ENCODE data around the gene TNFRSF18. TPM values are rescaled to one million over a fixed set of nuclear protein-coding genes. Genes with fewer than 3 reads are reported as not detected.

The TNFRSF18 gene
- total and polyA plus RNA-seq, 8 donors, result 0.37 to 11.9 (median 2.6) TPM; not detected in 4

DNA sequence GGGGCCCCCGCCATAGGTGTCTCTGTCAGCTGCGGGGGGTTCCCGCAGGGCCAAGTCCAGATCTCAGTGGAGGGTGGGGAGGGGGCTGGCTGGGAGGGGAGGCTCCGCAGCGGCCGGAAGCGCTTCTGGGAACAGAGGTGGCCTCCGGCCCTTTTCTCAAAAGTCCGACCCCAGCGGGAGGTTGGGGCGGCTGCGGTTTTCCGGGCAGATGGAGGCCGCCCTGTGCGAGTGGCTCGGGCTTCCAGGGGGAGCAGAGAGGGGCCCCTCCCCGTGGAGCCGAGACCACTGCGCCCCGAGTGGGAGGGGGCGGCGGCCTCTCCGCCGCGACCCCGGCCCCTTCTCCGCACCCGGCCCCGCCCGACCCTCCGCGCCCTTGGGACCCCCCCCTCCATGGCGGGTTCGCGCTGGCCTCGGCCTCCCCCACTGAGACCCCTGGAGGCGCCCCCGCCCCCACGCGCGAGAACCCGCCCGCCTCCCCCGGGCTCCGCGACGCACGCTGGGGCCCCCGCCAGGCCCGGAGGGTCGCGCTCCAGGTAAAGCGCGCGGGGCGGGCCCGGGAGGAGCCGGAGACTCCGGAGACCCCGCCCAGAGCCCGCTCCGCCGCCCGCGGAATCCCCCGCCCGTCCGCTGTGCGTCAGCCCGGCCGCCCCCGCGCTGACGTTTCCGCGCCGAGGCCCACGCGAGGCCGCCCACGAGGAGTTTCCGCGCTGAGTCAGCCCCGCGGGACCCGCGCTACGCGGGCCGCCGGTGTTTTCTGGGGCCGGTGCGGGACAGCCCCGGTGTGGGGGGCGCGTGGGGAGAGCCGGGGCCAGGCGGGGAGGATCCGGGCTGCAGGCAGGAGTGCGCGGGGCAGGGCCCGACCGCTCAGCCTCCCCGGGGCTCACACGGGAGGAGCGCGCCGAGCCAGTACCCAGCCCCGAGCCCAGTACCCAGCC, 5.2 kb downstream of the TNFRSF18 start:
- peak; percentile 49 to 87 for DNase-seq
- no peaks in the 10 kb centered on the region for H3K36me3 ChIP-seq
- intact Hi-C loops (cut with DNase I; ENCODE audit: low total_unique reads), result no loop called here
- no peaks in the 10 kb centered on the region for H3K9me3 ChIP-seq
- TF ChIP-seq POLR2AphosphoS5 (IDR thresholded peaks at IDR 0.05) (peak in 1 of 3 donors; percentile 13), EP300 (IDR thresholded peaks at IDR 0.05) (no peak)
- H3K27me3 ChIP-seq, result peaks cover 3 to 63% (median 42%) of the 10 kb centered on the region in 3 donors
- 1 to 9% (median 2%) methylated on average over 13 to 109 of the region's 109 CpGs for WGBS, 5 donors
- peak overlapping the region; percentile 47 to 53 (median 50) for H3K4me3 ChIP-seq
- H3K27ac ChIP-seq, result peak overlapping the region in 3 of 5 donors; percentile 6 to 60 (median 9)
- H3K4me1 ChIP-seq, result peaks cover 13 to 24% (median 17%) of the 10 kb centered on the region in 4 donors

DNA sequence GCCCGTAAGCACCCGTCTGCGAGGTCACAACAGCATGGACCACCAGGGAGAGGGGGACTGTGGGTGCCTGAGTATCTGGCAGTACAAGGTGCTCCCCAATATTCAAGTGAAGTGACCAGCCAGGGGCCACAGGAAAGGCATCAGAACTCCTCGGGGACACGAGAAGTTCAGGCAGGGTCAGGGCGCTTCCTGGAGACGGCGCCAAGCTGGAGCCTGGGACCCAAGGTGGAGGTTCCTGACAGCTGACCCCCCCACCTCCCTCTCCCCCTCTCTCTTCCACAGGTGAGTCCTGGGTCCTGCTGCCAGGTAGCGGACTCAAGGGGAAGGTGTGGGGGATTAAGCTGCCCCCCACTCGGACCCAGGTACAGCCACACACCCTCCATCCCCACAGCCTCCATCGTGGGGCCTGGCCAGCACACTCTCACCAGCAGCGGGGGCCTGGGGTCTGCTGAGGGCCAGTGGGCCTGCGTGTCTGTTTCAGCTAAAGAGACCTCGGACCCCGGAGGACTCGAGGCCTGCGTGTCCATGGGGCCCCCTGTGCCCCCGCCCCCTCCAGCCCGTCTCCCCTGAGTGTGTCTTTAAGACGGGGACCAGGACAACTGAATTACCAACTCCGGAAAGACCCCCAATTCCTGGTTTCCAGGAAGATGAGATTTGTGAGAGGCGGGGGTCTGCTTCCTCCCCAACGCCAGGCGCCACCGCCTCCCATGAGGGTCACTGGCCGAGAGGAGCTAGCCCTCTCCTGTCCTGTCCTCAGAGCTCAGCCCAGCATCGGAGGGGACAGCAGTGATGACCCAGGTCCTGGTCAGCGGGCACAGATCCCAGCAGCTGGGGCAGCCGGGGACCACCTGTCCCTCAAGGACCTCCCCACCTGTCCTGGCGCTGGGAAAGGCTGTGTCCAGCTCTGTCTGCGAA, 6.2 kb downstream of the TNFRSF18 start:
- no peak for DNase-seq
- peak overlapping the region in 3 of 4 donors; percentile 48 to 53 (median 51) for H3K4me3 ChIP-seq
- peaks cover 0 to under 1% (median 0%) of the 10 kb centered on the region in 4 donors for H3K9me3 ChIP-seq
- peak overlapping the region in 1 of 5 donors; percentile 60 for H3K27ac ChIP-seq
- intact Hi-C loops (cut with DNase I; ENCODE audit: low total_unique reads), result no loop called here
- WGBS, 5 donors, result 75 to 81% (median 78%) methylated on average over 20 to 31 of the region's 31 CpGs
- TF ChIP-seq POLR2A (IDR thresholded peaks at IDR 0.05), result no peak
- TF ChIP-seq, protein P1, sequence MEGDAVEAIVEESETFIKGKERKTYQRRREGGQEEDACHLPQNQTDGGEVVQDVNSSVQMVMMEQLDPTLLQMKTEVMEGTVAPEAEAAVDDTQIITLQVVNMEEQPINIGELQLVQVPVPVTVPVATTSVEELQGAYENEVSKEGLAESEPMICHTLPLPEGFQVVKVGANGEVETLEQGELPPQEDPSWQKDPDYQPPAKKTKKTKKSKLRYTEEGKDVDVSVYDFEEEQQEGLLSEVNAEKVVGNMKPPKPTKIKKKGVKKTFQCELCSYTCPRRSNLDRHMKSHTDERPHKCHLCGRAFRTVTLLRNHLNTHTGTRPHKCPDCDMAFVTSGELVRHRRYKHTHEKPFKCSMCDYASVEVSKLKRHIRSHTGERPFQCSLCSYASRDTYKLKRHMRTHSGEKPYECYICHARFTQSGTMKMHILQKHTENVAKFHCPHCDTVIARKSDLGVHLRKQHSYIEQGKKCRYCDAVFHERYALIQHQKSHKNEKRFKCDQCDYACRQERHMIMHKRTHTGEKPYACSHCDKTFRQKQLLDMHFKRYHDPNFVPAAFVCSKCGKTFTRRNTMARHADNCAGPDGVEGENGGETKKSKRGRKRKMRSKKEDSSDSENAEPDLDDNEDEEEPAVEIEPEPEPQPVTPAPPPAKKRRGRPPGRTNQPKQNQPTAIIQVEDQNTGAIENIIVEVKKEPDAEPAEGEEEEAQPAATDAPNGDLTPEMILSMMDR (IDR thresholded peaks at IDR 0.05), result no peak
- no peak for TF ChIP-seq EP300 (IDR thresholded peaks at IDR 0.05)
- TF ChIP-seq POLR2AphosphoS5 (IDR thresholded peaks at IDR 0.05), result no peak
- H3K4me1 ChIP-seq, result peaks cover 10 to 15% (median 11%) of the 10 kb centered on the region in 4 donors
- H3K36me3 ChIP-seq, result no peaks in the 10 kb centered on the region
- H3K27me3 ChIP-seq, result peaks cover 3 to 54% (median 33%) of the 10 kb centered on the region in 3 donors

DNA sequence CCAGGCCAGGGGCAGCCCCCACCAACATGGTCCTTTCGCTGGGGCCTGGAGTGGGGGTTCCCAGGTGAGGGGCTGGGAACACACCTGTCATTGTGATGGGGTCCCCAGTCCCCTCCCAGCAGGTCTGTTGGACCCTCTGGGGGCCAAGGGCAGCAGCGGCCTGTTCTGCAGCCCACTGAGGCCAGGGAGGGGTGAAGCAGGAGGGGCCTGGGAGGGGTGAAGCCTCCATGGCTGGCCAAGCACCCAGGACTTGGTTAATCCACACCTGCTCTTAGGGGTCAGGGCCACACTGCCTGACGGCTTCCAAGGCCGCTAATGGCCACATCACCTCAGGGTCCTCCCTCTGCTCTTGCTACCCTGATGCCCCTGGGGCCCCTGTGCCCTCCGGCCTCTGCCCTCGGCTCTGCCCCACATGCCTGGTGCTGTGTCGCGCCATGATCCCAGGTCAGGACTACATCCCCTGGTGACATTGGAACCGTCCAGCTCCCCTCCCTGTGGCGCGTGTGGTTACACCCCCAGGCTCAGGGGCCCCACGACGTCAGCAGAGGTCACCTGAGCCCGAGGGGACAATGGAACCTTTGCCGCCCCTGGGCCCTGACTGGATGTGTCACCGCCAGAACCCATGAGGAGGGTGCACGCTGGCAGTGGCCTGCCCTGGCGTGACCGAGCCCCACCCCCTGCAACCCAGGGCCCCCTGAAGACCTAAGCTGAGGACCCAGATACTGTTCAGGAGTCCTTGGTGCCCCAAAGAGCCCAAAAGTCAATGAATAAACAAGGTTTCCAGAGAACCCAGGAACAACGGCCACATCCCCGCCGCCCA, 7.0 kb downstream of the TNFRSF18 start:
- WGBS, 5 donors, result 78 to 94% (median 81%) methylated on average over 3 to 22 of the region's 22 CpGs
- no peak for DNase-seq
- no peak for TF ChIP-seq POLR2AphosphoS5 (IDR thresholded peaks at IDR 0.05)
- no peak for TF ChIP-seq POLR2A (IDR thresholded peaks at IDR 0.05)
- TF ChIP-seq EP300 (IDR thresholded peaks at IDR 0.05), result no peak
- TF ChIP-seq, protein P1 (IDR thresholded peaks at IDR 0.05), result no peak
- intact Hi-C loops (cut with DNase I; ENCODE audit: low total_unique reads), result no loop called here
- Histone ChIP-seq H3K4me1 (peaks cover 10 to 15% (median 11%) of the 10 kb centered on the region in 4 donors), H3K4me3 (no peak overlapping the region), H3K36me3 (no peaks in the 10 kb centered on the region), H3K9me3 (peaks cover 0 to 9% (median 4%) of the 10 kb centered on the region in 4 donors), H3K27ac (no peak overlapping the region), H3K27me3 (peaks cover 3 to 45% (median 32%) of the 10 kb centered on the region in 3 donors)

DNA sequence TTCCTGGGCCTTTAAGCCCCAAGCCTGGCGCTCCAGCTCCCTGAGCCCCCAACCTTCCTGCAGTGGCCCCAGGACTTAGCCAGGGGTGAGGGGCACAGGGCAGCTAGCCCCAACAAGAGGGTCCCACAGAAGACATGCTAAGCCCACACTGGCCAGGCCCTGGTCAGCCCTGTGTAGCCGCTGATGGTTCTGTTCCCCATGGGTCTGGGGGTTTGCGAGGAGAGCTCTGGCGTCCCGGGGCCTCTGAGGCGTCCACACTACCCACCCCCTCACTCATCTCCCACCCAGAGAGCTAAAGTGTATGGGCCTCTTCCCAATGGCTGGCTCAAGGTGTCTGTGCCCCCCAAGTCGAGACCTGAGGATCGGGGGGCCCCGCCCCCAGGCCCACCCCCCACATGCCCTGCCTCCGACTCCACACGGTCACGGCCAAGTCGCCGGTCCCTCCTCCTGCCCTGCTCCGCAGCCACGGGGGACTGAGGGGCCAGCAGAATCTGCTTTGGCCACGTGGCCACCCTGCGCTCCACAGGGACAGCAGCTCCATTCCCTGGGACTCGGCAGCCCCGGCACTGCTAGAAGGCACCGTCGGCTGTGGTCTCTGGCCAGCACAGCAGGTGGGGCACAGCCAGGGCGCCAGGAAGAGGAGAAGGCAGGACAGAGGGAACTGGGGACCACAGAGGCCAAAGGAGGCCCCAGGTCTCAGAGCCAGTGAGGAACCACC, 7.8 kb downstream of the TNFRSF18 start:
- Histone ChIP-seq H3K27ac (no peak overlapping the region), H3K27me3 (peaks cover 3 to 38% (median 26%) of the 10 kb centered on the region in 3 donors), H3K9me3 (peaks cover 0 to 12% (median 5%) of the 10 kb centered on the region in 4 donors), H3K4me1 (peaks cover 10 to 15% (median 11%) of the 10 kb centered on the region in 4 donors), H3K36me3 (no peaks in the 10 kb centered on the region), H3K4me3 (no peak overlapping the region)
- intact Hi-C loops (cut with DNase I; ENCODE audit: low total_unique reads), result no loop called here
- no peak for DNase-seq
- WGBS, 5 donors, result 57 to 100% (median 75%) methylated on average over 1 to 23 of the region's 23 CpGs
- TF ChIP-seq, protein P1 (IDR thresholded peaks at IDR 0.05), result no peak
- no peak for TF ChIP-seq POLR2A (IDR thresholded peaks at IDR 0.05)
- no peak for TF ChIP-seq EP300 (IDR thresholded peaks at IDR 0.05)
- TF ChIP-seq POLR2AphosphoS5 (IDR thresholded peaks at IDR 0.05), result no peak
